ENCODE measurements around the gene RDH5.
A peak's percentile ranks its signal among the peaks of the same experiment; 100 is the strongest.

RDH5 gene

DNA sequence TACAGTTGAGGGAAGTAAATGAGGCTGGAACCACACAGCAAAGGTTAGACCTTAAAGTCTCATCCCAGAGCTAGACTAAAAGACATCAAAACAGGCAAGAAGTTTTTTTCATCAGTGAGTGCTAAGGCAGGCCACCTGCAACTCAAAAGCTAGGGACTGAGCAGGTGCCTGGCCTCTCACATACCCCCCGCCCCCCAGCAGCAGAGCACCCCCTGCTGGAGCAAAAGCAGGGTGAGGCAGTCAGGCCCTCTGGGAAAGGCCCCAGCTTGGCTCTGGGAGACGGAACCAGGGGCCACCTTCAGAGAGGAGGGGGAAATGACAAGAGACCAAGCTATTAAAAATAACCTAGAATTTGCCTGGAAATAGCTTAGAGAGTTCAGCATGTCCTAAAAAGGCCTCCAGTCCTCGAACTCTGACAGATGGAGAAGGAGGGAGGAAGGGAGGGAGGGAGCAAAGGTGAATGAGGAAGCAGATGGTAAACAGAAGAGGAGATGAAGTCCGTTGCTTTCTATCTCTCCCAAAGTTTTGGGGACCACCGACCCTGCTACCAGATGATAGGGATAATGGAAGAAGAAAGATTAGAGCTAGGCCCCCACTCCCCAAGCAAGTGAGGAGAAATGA, 14.3 kb upstream of the RDH5 start:
- H3F3A ChIP-seq (ENCODE audit: control insufficient read depth, insufficient read depth): no peaks in the 10 kb centered on the region
- H3K36me3 ChIP-seq (ENCODE audit: control insufficient read depth, low read length): no peaks in the 10 kb centered on the region
- 0 out of 2 replicates have a peak overlapping the region, but pooled peaks have one; percentile 15 for H3K4me2 ChIP-seq (ENCODE audit: low read length)
- no peaks in the 10 kb centered on the region for H3K9me3 ChIP-seq (ENCODE audit: control insufficient read depth, insufficient read depth, low read length)
- no peak overlapping the region for H3K4me3 ChIP-seq (ENCODE audit: low read length)
- H3K27ac ChIP-seq (ENCODE audit: low read depth, low read length): no peak overlapping the region
- H3K27me3 ChIP-seq (ENCODE audit: control insufficient read depth, low read length): peaks cover 33% of the 10 kb centered on the region
- TF ChIP-seq, protein P1, sequence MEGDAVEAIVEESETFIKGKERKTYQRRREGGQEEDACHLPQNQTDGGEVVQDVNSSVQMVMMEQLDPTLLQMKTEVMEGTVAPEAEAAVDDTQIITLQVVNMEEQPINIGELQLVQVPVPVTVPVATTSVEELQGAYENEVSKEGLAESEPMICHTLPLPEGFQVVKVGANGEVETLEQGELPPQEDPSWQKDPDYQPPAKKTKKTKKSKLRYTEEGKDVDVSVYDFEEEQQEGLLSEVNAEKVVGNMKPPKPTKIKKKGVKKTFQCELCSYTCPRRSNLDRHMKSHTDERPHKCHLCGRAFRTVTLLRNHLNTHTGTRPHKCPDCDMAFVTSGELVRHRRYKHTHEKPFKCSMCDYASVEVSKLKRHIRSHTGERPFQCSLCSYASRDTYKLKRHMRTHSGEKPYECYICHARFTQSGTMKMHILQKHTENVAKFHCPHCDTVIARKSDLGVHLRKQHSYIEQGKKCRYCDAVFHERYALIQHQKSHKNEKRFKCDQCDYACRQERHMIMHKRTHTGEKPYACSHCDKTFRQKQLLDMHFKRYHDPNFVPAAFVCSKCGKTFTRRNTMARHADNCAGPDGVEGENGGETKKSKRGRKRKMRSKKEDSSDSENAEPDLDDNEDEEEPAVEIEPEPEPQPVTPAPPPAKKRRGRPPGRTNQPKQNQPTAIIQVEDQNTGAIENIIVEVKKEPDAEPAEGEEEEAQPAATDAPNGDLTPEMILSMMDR (IDR thresholded peaks at IDR 0.05; ENCODE audit: low read depth, low read length, poor library complexity, severe bottlenecking): peak; percentile 82
- no peak for TF ChIP-seq EZH2phosphoT487 (IDR thresholded peaks at IDR 0.05; ENCODE audit: borderline replicate concordance, low read length)
- no peaks in the 10 kb centered on the region for H3K9me2 ChIP-seq (replicated peaks; ENCODE audit: control insufficient read depth, low read length)
- H3K4me1 ChIP-seq (ENCODE audit: control insufficient read depth, low read length): peaks cover 33% of the 10 kb centered on the region
- H3K79me2 ChIP-seq (ENCODE audit: control insufficient read depth, low read length): no peaks in the 10 kb centered on the region
- H4K20me1 ChIP-seq (ENCODE audit: control insufficient read depth, insufficient read depth, low read depth, low read length): no peaks in the 10 kb centered on the region

DNA sequence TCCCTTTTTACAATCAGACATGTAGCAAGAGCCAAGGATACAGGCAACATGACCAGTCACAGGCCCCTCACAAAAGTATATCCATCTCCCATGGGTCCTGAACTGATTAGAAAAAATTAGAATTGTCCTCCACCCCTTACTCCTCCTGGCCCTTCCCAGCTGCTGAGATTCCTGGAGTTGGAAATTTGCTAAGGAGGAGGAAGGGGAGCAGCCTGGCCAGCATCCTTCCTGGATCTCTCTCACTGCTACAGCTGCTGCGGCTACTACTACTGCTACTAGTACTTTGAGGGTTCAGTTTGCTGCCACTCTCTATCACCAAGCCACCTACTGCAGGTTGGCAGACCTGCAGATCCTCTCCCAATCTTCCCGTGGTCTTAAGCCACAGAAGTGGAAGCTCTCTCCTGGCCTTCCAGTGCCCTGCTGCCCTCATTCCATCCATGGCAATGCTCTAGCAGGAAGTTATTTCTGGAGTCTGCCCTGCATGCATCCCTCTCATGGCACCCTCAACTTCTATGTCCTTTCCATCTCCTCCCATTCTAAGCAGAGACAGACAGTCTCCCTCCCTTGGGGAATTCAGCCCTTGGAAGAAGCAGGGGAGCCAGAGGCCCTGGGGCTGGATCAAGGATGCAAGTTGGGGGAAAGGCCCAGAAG, 13.5 kb upstream of the RDH5 start:
- no peaks in the 10 kb centered on the region for H3K9me2 ChIP-seq (replicated peaks; ENCODE audit: control insufficient read depth, low read length)
- H3F3A ChIP-seq (ENCODE audit: control insufficient read depth, insufficient read depth): no peaks in the 10 kb centered on the region
- peaks cover 35% of the 10 kb centered on the region for H3K4me1 ChIP-seq (ENCODE audit: control insufficient read depth, low read length)
- H3K4me3 ChIP-seq (ENCODE audit: low read length): no peak overlapping the region
- no peaks in the 10 kb centered on the region for H3K9me3 ChIP-seq (ENCODE audit: control insufficient read depth, insufficient read depth, low read length)
- no peak for TF ChIP-seq EZH2phosphoT487 (IDR thresholded peaks at IDR 0.05; ENCODE audit: borderline replicate concordance, low read length)
- TF ChIP-seq, protein P1 (IDR thresholded peaks at IDR 0.05; ENCODE audit: low read depth, low read length, poor library complexity, severe bottlenecking): no peak
- H3K4me2 ChIP-seq (ENCODE audit: low read length): no peak overlapping the region
- no peaks in the 10 kb centered on the region for H3K79me2 ChIP-seq (ENCODE audit: control insufficient read depth, low read length)
- H4K20me1 ChIP-seq (ENCODE audit: control insufficient read depth, insufficient read depth, low read depth, low read length): no peaks in the 10 kb centered on the region
- H3K27ac ChIP-seq (ENCODE audit: low read depth, low read length): no peak overlapping the region
- H3K27me3 ChIP-seq (ENCODE audit: control insufficient read depth, low read length): peaks cover 36% of the 10 kb centered on the region
- no peaks in the 10 kb centered on the region for H3K36me3 ChIP-seq (ENCODE audit: control insufficient read depth, low read length)

DNA sequence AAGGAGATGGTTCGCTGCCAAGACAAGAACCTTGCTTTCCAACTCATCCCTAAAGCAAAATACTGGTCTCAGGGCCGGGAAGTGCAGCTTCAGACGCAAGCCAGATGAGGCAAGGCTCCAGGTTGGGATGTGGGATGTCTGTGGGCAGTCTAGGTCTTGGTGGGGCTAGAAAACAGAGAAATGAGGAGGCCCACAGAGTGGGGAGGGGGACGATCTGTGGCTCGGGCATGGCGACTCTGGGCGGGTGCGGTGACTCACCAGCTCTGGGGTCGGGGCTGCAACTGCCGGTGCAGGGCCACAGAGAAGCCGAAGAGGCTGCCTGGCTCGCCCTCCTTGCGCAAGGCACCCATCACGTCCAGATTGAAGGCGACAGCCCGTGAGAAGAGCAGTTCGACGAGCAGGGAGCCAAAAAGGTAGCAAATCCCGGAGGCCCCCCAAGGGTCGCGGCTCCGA, 12.9 kb upstream of the RDH5 start:
- H3K27ac ChIP-seq (ENCODE audit: low read depth, low read length): no peak overlapping the region
- no peaks in the 10 kb centered on the region for H3K79me2 ChIP-seq (ENCODE audit: control insufficient read depth, low read length)
- TF ChIP-seq, protein P1 (IDR thresholded peaks at IDR 0.05; ENCODE audit: low read depth, low read length, poor library complexity, severe bottlenecking): no peak
- TF ChIP-seq EZH2phosphoT487 (IDR thresholded peaks at IDR 0.05; ENCODE audit: borderline replicate concordance, low read length): no peak
- H3K9me3 ChIP-seq (ENCODE audit: control insufficient read depth, insufficient read depth, low read length): no peaks in the 10 kb centered on the region
- no peak overlapping the region for H3K4me3 ChIP-seq (ENCODE audit: low read length)
- H3K36me3 ChIP-seq (ENCODE audit: control insufficient read depth, low read length): no peaks in the 10 kb centered on the region
- H3K4me2 ChIP-seq (ENCODE audit: low read length): peak overlapping the region; percentile 18; the same call in 1 of the 2 replicates
- peaks cover 41% of the 10 kb centered on the region for H3K27me3 ChIP-seq (ENCODE audit: control insufficient read depth, low read length)
- H3K4me1 ChIP-seq (ENCODE audit: control insufficient read depth, low read length): peaks cover 35% of the 10 kb centered on the region
- no peaks in the 10 kb centered on the region for H4K20me1 ChIP-seq (ENCODE audit: control insufficient read depth, insufficient read depth, low read depth, low read length)
- no peaks in the 10 kb centered on the region for H3K9me2 ChIP-seq (replicated peaks; ENCODE audit: control insufficient read depth, low read length)
- no peaks in the 10 kb centered on the region for H3F3A ChIP-seq (ENCODE audit: control insufficient read depth, insufficient read depth)

Data from DOHH2 (cell line).